Gastrocnemius medialis (tissue), 4 donors: ENCODE data around the gene TBC1D23.

Experiments
- POLR2A ChIP-seq, 2 donors: fragments of 450-650 bp; IDR thresholded peaks; one replicate each; pipeline ENCODE4 v1.6.1; 2017; ENCODE audit warnings: antibody characterized with exemption in 2 of 2, mild to moderate bottlenecking in 2 of 2, moderate library complexity in 2 of 2
- TF ChIP-seq, protein P1 (sequence below), 5 experiments: fragments of 450-650 bp in 3 of 5; fragments of 200-600 bp in 2 of 5; sonication (generic) in 2 of 5; IDR thresholded peaks in 4 of 5; conservative IDR thresholded peaks in 1 of 5; 1 replicate in 4 of 5; 2 replicates in 1 of 5; pipeline ENCODE4 v1.5.1; 2016 to 2019; ENCODE audit warnings: antibody characterized with exemption in 5 of 5, mild to moderate bottlenecking in 3 of 5, moderate library complexity in 3 of 5

DNA sequence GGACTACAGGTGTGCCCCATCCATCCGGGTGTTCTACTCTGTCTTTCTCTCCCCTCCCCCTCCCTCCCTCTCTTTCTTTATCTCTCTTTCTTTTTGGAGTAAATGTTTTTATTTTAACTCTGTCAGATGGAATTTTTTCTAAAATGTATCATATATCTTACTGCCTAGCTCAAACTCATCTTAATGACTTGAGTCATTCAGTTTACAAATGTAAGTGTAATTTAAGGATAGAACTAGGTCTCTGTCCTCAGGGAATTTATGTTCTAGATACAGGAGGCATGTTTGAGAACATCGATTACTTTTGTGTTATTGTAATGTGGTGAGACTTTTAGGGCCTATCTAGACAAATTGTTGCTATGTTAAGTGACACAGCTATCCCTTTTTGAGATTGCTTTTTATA lies 3.5 kb downstream of the TBC1D23 start:
- no peak for TF ChIP-seq POLR2A (IDR thresholded peaks at IDR 0.05)
- TF ChIP-seq, protein P1, sequence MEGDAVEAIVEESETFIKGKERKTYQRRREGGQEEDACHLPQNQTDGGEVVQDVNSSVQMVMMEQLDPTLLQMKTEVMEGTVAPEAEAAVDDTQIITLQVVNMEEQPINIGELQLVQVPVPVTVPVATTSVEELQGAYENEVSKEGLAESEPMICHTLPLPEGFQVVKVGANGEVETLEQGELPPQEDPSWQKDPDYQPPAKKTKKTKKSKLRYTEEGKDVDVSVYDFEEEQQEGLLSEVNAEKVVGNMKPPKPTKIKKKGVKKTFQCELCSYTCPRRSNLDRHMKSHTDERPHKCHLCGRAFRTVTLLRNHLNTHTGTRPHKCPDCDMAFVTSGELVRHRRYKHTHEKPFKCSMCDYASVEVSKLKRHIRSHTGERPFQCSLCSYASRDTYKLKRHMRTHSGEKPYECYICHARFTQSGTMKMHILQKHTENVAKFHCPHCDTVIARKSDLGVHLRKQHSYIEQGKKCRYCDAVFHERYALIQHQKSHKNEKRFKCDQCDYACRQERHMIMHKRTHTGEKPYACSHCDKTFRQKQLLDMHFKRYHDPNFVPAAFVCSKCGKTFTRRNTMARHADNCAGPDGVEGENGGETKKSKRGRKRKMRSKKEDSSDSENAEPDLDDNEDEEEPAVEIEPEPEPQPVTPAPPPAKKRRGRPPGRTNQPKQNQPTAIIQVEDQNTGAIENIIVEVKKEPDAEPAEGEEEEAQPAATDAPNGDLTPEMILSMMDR (IDR thresholded peaks at IDR 0.05 in 4 of 5, conservative IDR thresholded peaks at IDR 0.05 in 1 of 5), result no peak
